OCI-LY3 (cell line): ENCODE results near the gene CDPF1.

Source experiments
- EZH2phosphoT487 ChIP-seq: fragments of 200-600 bp; shearing (Covaris generic); IDR thresholded peaks from 2 replicates; pipeline ENCODE4 v1.6.1; 2018; ENCODE audit warnings: antibody characterized with exemption, mixed run types, low read depth
- TF ChIP-seq, protein P1 (sequence below): fragments of 200-600, 300-600 bp; sonication (generic); IDR thresholded peaks from 2 replicates; pipeline ENCODE4 v1.5.1; 2014; ENCODE audit warnings: antibody characterized with exemption, low read length, low read depth

DNA sequence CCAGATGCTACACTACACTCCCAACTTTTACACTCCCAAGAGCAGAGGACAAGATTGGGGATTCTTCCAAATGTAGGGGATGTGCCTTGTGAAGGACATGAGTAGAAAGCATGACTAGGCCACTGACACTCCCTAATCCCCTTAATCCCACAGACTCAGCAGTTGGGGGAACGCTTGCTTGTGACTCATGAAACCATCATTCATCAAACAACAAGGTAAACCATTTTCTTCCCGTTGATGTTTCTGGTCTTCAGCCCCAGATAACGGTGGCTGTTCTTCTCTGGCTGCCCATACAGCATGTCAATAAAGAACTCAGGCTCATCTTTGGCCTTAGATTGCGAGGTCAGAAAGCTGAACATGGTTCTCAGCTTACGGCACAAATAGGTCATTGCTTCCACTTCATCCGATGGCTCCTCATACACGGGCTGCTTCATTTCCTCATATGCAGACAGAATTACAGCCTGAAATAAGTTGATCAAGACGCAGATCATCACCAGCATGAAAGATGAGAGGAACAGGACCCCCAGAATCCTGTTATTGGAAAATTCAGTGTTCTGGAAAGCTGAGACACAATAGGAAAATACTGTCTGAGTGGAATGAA lies 6.4 kb upstream of the CDPF1 start:
- TF ChIP-seq, protein P1, sequence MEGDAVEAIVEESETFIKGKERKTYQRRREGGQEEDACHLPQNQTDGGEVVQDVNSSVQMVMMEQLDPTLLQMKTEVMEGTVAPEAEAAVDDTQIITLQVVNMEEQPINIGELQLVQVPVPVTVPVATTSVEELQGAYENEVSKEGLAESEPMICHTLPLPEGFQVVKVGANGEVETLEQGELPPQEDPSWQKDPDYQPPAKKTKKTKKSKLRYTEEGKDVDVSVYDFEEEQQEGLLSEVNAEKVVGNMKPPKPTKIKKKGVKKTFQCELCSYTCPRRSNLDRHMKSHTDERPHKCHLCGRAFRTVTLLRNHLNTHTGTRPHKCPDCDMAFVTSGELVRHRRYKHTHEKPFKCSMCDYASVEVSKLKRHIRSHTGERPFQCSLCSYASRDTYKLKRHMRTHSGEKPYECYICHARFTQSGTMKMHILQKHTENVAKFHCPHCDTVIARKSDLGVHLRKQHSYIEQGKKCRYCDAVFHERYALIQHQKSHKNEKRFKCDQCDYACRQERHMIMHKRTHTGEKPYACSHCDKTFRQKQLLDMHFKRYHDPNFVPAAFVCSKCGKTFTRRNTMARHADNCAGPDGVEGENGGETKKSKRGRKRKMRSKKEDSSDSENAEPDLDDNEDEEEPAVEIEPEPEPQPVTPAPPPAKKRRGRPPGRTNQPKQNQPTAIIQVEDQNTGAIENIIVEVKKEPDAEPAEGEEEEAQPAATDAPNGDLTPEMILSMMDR, result no peak
- TF ChIP-seq EZH2phosphoT487, result no peak
